Loucy (cell line): Measurements from ENCODE around the gene LITAFD.

Experiments used
- EZH2phosphoT487 ChIP-seq: fragments of 200-600 bp; IDR thresholded peaks from 2 replicates; pipeline ENCODE4 v1.6.1; 2018; ENCODE audit warnings: antibody characterized with exemption, mild to moderate bottlenecking, moderate library complexity, borderline replicate concordance
- TF ChIP-seq, protein P1 (sequence below): fragments of 200-600 bp; sonication (generic); conservative IDR thresholded peaks from 2 replicates; pipeline ENCODE4 v1.5.1; 2014; ENCODE audit warnings: mild to moderate bottlenecking, antibody characterized with exemption, low read length

DNA sequence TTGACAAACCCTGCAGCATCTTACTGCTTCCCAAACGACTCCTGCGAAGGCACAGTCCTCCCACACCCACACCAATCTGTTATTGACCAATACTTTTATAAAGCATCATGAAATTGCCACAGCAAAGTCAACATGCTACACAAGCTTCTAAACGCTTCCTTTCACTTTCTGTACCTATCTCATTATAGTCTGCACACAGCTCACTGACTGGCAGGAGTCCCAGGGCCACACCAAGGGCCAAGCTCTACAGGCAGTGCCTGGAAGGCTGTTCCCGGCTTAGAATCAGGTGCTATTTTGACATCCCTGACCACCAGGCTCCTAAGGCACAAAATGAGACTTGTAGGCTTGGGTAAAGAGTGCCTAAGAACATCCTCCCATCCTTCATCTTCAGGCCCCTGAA lies 42.1 kb downstream of the LITAFD start:
- TF ChIP-seq, protein P1, sequence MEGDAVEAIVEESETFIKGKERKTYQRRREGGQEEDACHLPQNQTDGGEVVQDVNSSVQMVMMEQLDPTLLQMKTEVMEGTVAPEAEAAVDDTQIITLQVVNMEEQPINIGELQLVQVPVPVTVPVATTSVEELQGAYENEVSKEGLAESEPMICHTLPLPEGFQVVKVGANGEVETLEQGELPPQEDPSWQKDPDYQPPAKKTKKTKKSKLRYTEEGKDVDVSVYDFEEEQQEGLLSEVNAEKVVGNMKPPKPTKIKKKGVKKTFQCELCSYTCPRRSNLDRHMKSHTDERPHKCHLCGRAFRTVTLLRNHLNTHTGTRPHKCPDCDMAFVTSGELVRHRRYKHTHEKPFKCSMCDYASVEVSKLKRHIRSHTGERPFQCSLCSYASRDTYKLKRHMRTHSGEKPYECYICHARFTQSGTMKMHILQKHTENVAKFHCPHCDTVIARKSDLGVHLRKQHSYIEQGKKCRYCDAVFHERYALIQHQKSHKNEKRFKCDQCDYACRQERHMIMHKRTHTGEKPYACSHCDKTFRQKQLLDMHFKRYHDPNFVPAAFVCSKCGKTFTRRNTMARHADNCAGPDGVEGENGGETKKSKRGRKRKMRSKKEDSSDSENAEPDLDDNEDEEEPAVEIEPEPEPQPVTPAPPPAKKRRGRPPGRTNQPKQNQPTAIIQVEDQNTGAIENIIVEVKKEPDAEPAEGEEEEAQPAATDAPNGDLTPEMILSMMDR: no peak
- TF ChIP-seq EZH2phosphoT487: no peak
